HG02981 (cell line): ENCODE data around the gene PRRG1.
"Not testable (repeated sequence)": the region's sequence is repeated elsewhere in the genome, so short reads cannot be mapped to it uniquely, and the experiment has no call there.

Experiments
- ATAC-seq: cut with Tn5 transposase; IDR thresholded peaks from one replicate; pipeline ENCODE4 v1.9.1; 2021; ENCODE audit warnings: mild to moderate bottlenecking, moderate library complexity; ENCODE audit not compliant: unreplicated experiment

PRRG1 gene

DNA sequence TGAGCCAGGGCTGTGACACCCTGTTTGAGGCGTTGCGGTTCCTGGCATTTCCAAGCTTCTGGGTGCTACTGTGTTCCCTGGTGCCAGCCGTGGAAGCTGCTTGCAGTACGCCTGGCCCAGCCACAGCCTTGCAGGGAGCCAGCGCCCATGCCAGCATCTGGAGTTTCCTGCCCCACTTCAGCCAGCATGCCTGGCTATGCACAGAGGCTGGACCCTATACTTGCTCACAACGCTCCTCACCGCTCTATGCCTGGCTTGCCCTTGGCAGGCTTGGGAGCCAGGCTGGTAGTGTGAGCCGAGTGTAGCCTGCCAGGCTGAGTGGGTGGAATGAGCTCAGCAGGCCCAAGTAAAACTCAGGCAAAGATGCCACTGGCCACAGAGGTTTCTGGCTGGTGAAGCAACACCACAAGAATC is 22.4 kb downstream of the PRRG1 start:
- no peak for ATAC-seq

DNA sequence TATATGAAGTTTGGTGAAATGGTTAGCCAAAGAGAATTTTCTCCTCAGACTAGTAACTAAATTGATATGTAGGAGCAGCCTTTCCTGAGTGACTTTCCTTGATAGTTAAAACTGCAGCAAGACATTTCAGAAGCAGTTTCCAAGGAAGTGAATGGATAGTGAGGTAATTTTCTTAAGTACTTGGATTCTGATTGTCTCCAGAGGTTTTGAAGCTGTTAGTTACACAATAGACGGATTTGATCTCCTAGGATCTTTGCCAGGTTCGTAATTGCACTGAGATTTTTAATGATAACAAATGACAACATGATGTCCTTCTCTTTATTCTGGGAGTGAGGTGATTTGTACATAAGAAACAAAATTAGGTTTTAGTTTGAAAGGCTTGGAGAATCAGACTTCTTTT is 29.2 kb downstream of the PRRG1 start:
- no peak for ATAC-seq

DNA sequence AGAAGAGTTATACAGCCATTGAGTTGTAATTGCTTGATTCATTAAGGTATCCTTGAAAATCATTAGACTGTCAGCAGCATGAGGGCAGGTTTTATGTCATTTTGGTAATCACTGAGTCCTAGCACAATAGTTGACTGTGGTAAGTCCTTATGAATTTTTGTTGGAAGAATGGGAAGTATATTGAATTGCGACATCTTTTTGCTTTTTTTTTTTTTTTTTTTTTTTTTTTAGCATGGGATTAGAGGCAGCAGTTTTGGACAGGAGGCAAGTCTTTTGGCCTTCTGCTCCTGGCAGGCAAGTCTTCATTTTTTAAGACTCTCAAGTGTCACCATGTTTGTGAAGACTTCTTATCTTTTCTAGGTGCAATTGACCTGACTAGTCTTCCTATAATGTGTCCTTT is 29.7 kb downstream of the PRRG1 start:
- no peak for ATAC-seq

DNA sequence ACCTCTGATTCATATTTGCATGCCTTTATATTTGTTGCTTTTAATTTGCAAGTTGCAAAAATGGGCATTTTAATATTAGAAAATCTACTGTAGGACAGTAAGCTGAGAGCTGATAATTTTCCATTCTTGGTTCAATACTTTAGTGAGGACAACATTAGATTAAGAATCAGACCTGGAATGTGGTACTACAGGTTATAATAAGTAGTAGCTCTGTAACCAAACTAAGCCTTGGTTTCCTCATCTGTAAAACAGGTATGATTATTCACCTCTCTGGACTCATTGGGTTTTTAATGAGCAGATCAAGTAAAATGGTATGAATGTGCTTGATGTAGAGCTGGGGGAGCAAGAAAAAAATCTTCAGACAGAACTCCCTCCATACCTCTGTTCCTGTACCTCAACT is 31.1 kb downstream of the PRRG1 start:
- ATAC-seq: no peak

DNA sequence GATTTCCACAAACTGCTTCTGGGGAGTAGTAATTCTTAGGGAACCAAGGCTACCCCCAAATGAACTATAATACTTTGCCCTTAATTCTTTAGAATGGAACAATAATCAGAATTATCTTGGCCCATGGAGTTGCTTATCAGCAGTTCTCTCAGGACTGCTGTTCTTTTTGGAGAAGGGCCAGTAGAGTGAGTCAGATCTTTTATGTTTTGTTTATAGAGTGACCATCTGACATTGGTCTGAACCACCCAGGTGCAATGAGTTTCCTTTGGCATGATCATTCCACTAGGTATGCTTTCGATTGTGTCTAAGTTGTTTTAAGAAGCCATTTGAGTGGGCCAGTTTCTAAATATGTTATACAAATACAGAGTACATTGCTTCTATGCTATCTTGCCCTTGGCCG is 31.8 kb downstream of the PRRG1 start:
- ATAC-seq: no peak

DNA sequence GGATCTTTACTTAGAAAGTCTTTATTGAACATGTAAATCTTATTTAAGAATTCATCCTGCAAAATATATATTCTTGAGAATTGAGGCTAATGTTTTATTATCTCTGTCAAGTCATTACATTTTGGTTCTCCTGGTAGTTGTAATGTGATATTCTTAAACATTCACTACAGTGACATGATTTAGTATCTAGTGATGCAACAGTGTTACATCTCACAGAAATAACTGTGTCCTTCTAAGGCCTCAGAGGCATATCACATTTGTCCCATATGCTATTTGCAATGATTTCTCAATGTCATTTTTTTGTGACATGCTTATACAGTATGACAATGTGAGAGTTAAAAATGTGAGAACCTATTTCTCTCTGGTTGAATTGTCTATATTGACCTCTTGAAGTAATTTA is 34.1 kb downstream of the PRRG1 start:
- ATAC-seq: no peak

DNA sequence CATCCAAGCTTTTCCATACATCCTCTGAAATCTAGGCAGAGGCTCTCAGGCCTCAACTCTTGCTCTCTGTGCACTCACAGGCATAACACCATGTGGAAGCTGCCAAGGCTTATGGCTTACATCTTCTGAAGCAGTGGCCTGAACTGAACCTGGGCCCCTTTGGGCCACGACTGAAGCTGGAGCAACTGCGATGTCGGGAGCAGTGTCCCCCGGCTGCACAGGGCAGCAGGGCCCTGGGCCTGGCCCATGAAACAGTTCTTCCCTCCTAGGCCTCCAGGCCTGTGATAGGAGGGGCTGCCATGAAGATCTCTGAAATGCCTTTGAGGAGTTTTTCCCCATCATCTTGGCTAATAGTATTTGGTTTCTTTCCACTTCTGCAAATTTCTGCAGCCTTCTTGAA is 39.2 kb downstream of the PRRG1 start:
- no peak for ATAC-seq

DNA sequence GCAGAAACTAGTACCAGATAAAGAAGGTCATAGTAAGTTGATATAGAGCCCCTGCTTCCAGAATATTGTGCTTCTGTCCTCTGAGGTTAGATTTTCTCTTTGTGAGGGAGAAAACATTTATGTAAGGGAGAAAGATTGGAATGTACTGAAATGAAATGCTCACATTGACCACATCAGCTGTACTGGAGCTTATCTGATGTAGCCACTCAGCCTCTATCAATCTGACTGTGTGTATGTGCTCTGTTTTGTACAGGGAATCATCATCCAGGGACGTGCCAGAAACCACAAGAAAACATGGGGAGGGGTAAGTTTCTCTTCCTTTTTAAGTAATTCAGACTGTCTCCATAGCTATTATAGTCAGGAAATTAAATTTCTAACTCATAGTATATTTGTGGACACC is 56.8 kb downstream of the PRRG1 start:
- no peak for ATAC-seq

DNA sequence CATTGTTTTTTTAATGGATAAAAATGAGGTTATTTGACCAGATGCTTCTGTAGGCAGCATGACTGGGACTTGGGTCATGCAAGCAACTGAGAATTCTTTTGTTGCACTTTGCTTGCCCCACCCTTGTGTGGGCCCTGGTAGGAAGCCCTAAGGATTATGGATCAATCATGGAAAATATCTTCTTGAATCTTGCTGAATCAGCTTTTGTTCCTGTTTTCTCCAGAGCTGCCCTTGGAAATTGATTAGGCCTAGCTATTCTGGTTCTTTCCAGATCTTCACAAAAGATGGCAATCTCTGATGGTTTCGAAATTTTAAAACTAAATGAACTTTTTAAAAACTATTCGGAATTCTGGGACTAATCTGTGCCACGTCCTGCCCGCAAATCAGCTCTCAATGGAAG is 58.6 kb downstream of the PRRG1 start:
- no peak for ATAC-seq

DNA sequence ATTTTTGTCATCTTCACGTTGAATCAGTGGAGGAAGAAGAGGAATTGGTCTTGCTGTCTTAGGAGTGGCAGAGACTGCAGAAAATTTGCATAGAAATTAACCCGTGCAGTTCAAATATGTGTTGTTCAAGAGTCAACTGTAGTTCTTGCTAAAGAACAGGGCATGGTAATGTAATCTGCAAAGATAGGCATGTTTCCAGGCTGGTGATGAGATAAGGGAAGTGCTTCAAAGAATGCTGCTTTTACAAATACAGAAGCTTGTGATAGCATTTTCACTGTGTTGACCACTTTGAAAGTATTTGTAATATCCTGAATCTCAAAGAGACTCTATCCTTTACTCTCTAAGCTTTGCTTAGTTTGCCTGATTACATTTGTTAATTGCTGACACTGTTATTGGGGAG is 60.1 kb downstream of the PRRG1 start:
- ATAC-seq: no peak

DNA sequence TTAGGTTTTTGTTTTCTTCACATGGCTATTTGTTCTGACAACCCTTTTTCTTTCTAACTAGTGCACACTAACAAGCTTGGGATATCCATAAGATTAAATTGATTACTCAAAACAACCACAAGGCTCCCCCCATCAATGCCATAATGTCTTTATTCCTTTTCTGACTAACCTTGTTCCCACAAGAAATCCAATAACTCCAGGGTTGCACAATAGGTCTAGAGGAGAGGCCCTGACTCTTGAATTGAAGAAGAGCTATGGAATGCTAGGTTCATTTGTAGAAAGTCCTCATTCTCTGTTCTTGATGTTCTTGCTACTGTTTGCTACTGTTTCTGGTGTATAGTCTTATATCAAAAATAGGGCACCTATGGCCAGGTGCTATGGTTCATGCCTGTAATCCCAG is 71.0 kb downstream of the PRRG1 start:
- no peak for ATAC-seq

DNA sequence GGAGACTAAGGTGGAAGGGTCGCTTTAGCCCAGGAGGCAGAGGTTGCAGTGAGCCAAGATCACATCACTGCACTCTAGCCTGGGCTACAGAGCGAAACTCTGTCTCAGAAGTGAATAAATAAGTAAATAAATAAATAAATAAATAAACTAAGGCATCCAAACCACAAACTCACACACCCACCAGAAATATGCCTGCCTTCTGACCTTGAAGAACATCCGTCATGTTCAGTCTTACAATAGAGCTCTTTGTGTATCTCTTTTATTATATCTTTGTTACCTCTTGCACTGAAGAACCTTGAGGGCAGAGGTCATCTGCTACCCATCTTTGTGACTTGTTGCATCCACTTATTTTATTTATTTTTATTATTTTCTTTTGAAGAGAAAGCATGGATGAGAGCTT is 71.6 kb downstream of the PRRG1 start:
- ATAC-seq: no peak

DNA sequence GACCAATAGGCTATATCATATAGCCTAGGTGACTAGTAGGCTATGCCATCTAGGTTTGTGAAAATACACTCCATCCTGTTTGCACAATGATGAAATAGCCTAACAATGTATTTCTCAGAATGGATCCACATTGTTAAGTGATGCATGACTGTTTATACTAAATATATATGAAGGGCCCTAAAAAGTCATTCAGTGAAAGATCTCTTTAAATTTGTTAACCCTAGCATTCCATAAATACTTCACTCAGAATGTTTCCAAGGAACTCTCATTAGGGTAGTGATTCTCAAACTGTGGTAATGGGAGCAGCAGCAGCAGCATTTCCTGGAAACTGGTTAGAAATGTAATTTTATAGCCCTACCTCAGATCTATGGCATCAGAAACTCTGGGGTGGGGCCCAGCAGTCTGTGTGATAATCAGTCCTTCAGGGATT is 74.9 kb downstream of the PRRG1 start:
- ATAC-seq: no peak

DNA sequence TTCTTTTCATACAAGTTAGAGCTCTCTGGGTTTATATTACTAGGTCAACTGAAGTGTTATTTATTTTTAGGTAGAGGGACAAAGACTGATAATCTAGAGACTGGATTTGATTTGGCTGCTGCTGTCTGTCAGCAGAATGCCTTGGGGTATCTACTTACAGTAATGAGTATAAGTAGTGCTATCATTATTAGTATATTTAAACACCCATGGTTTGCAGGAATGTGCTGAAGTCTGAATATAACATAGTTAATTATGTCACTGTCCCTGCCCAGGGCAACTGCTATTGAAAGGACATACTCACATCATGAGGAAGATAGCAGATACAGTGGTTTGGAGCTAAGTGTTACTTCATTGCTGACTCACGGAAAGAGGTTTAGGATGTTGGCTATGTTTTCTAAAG is 76.2 kb downstream of the PRRG1 start:
- no peak for ATAC-seq

DNA sequence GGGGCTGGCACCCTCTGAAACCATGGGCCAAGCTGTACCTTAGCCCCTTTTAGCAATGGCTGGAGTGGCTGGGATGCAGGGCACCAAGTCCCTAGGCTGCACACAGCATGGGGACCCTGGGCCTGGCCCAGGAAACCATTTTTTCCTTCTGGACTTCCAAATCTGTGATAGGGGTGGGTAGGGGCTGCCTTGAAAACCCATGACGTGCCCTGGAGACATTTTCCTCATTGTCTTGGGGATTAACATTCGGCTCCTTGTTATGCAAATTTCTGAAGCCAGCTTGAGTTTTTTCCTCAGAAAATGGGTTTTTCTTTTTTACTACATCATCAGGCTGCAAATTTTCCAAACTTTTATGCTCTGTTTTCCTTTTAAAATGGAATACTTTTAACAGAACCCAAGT is 79.8 kb downstream of the PRRG1 start:
- not testable (repeated sequence) for ATAC-seq

DNA sequence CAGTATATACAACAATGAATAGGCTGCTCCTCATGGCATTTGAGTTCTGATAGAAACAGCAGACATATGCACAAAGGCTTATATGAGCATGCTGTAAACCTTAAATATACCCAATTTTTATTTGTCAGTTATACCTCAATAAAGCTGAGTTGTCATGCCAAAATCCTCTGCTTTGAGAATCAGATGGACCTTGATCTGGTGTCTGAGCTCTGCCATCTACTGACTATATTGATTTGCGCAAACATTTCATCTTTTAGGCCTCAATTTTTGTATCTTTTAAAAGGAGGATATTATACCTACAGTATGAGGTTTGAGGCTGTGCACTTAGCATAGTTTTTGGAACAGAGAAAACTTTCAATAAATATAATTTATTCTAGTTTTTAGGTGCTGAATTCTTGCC is 85.2 kb downstream of the PRRG1 start:
- no peak for ATAC-seq

DNA sequence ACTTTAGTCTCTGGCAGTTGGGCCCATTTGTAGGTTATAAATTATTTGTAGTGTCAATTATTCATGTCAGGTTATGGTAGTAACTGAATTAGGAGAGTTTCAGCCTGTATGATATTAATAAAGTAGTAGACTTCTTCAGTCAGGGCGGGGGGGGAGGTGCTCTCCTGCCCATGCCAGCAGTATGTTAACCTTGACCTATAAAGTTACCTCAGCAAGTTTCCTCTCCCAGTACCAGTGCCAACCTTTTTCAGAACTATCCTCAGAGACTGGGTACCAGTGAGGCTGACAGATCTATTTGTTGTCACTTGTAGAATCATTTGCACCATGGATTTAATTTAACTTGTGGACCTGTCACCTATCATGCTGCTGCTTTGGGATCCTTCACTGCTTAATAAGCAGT is 88.0 kb downstream of the PRRG1 start:
- ATAC-seq: no peak

DNA sequence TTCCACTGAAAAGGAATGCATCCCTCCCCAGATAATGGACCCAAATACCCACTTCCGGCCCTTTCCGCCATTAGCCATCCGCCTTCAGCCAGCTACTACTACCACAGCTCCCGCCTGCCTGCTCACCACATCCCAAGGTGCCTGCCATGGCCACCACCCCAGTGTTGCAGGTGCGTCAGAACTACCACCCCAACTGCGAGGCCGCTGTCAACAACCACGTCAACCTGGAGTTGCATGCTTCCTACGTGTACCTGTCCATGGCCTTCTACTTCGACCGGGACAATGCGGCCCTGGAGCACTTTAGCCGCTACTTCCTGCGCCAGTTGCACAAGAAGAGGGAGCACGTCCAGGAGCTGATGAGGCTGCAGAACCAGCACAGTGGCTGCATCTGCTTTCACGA is 92.2 kb downstream of the PRRG1 start:
- ATAC-seq: no peak

DNA sequence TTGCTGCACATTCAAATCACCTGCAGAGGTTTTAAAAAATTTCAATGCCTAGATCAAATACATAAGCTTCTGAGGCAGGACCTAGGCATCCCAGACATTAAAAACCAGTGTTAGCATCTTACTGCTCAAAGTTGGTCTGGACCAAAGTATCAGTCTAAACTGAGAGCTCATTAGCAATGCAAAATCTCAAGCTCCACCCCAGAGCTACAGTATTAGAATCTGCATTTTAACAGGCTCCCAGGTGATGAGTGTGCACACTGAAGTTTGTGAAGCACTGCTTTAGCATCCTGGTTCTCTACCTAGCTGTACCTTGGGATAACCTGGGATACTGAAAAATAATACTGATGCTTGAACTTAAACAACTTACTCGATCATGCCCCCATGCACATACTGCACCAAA is 96.0 kb downstream of the PRRG1 start:
- ATAC-seq: no peak

DNA sequence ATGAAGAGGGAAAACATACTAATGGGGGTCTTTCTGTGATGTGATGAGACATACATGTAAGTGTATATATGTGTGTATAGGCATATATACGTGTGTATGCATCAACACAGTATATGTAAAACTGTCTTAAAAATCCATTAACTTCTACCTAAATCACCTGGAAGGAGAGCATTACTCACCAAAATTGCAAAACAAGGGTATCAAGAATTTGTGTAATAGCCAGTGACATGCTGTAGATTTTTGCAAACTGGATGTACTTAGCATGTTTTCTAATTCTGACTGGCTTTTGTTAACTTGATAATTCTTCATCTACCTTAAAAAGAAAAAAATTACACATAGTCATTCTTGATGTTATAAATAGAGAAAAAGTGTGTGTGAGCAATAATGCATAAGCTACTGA is 104.7 kb downstream of the PRRG1 start:
- no peak for ATAC-seq

DNA sequence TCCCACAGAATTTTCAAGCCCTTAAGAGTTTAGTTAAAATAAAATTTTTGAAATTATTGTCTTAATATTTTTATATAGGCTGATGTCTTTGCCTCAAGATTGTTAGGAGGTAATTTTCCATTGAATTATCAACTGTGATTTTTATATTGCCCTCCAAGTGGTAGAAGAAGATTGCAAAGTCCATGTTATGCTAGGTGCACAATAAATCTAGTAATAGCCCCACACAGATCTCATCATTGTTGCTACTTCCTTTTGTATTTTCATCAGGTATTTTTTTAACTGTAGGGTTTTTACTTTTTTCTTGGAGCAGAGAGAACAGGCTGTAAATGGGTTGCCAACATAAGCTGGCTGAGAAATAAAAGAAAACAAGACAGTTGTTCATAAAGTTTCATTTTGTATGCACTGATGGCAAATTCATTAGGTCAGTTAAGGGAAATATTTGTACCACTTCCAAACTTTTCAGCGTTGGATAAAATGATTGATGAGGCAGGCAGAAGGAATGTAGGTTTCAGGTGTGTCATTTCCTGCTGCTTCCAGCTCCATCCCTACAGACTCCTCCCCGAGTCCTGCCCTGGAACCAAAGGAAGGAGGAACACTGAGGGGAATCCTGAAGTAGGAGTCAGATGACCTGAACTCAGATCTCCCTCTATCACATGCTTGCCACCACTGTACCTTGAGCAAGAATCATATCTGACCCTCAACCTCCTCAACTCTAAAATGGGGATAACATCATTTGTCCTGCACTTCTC is 105.5 kb downstream of the PRRG1 start:
- ATAC-seq: no peak

DNA sequence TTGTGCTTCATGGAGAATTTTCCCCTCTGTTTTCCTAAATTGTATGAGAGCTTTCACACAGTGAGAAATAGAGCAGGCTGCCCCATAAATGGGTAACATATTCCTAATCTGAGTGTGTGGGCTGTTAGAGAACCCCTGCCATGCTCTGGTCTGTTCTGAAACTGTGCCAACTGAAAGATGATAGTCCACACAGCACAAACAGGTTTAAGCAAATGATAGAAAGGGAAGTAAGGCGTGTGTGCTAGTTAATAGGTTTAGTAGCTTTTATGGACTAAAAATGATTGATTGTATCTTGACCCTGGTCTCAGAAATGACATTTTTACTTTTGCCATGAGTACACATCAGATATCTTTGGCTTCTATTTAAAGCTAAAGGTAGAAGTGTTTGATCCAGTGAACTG is 106.2 kb downstream of the PRRG1 start:
- ATAC-seq: no peak

DNA sequence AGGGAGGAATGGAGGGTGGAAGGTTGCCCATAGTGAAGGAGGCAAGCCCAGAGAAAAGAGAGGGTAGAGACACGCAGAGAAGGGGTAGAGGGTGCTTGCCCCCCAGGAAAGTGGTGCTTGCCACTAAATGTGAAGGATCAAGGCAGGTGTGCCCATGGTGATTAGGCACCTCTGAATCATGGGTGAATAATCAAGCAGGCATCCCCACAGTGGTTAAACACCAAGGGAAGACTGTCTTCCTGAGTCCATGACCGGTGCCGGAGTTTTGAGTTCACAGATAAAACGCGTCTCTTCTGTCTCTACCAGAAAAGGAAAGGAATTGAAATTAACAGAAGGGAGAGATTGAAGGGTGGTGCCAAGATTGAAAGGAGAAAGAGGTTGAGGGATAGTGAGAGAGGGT is 111.1 kb downstream of the PRRG1 start:
- ATAC-seq: not testable (repeated sequence)
